Transverse colon (tissue), 4 donors: Measurements from ENCODE around the gene DAB2. TPM values are rescaled to one million over a fixed set of nuclear protein-coding genes. Genes with fewer than 3 reads are reported as not detected.

ENCODE experiments used
- DNase-seq: peaks from one replicate; pipeline ENCODE4 v3.0.0-alpha.2; 2019
- H3K27ac ChIP-seq, 4 donors: fragments of 200-600 bp; sonication (generic); 2 replicates each; pipeline ENCODE4 v1.5.1; 2016 to 2018; ENCODE audit warnings: inconsistent platforms in 4 of 4
- H3K27me3 ChIP-seq: fragments of 200-600 bp; sonication (generic); 2 replicates; pipeline ENCODE4 v1.5.1; 2017; ENCODE audit warnings: inconsistent platforms
- H3K36me3 ChIP-seq, 4 donors: fragments of 200-600 bp; sonication (generic); 2 replicates each; pipeline ENCODE4 v1.5.1; 2017 to 2019; ENCODE audit warnings: inconsistent platforms in 4 of 4
- H3K4me1 ChIP-seq, 4 donors: fragments of 200-600 bp; sonication (generic); 2 replicates each; pipeline ENCODE4 v1.5.1; 2017 to 2020; ENCODE audit warnings: inconsistent platforms in 4 of 4
- H3K4me3 ChIP-seq, 4 donors: fragments of 200-600 bp; sonication (generic); 1 replicate in 1 of 4; 2 replicates in 3 of 4; pipeline versions ENCODE4 v1.5.1 to v1.6.1; 2017 to 2019; ENCODE audit warnings: inconsistent platforms in 4 of 4
- H3K9me3 ChIP-seq, 2 donors: fragments of 200-600 bp; sonication (generic); 2 replicates each; pipeline ENCODE4 v1.5.1; 2017 to 2019; ENCODE audit warnings: inconsistent platforms in 2 of 2
- CTCF ChIP-seq, 5 experiments: fragments of 200-600 bp in 3 of 5; fragments of 450-650 bp in 2 of 5; sonication (generic) in 3 of 5; IDR thresholded peaks; 1 replicate in 2 of 5; 2 replicates in 3 of 5; pipeline ENCODE4 v1.5.1; 2016 to 2017; ENCODE audit warnings: antibody characterized with exemption in 5 of 5, inconsistent platforms in 3 of 5, mild to moderate bottlenecking in 2 of 5, moderate library complexity in 1 of 5
- EP300 ChIP-seq: sonication (generic); formaldehyde crosslinking; IDR thresholded peaks from one replicate; pipeline ENCODE4 v1.6.1; 2017; ENCODE audit warnings: antibody characterized with exemption, low read depth
- POLR2A ChIP-seq: fragments of 450-650 bp; IDR thresholded peaks from one replicate; pipeline ENCODE4 v1.6.1; 2016; ENCODE audit warnings: antibody characterized with exemption, mild to moderate bottlenecking, moderate library complexity
- POLR2AphosphoS5 ChIP-seq, 3 donors: sonication (generic); formaldehyde crosslinking; IDR thresholded peaks; one replicate each; pipeline ENCODE4 v1.6.1; 2016; ENCODE audit warnings: antibody characterized with exemption in 3 of 3
- WGBS, 2 donors: methylation state at CpG; one replicate each; pipeline ENCODE4 v1.1.5; 2018; ENCODE audit warnings: low coverage in 1 of 2; 5-methylcytosine and 5-hydroxymethylcytosine counted together
- in situ Hi-C, 4 donors: fragments of 200-750 bp; cut with MboI; loops; one replicate each; pipeline versions ENCODE4 v1.15.0 to v1.15.1; 2017; ENCODE audit warnings: low sequenced_read_pairs in 3 of 4, low pct_ligation_motif_present in 1 of 4, low pct_unique_long_range_greater_than_20kb in 1 of 4
- intact Hi-C: fragments of 100-400 bp; cut with DNase I; formaldehyde crosslinking; loops from one replicate; pipeline ENCODE4 v1.15.1; 2023; ENCODE audit warnings: low total_unique reads
- total RNA-seq, 4 donors: library from RNA; depleted of rRNA; stranded (reverse); fragments of >200 nt; gene quantifications; one replicate each; pipeline ENCODE4 v1.1.0, GENCODE V29; 2016

Gene DAB2
- total RNA-seq, 4 donors from 2014 or later = 34.4 to 143 (median 53.1) TPM

GRCh38 chr5:39413771-39414170, 11.0 kb downstream of the DAB2 start:
- no peak overlapping the region for H3K4me3 ChIP-seq
- no peak for DNase-seq
- H3K36me3 ChIP-seq = no peaks in the 10 kb centered on the region
- no peak overlapping the region for H3K27ac ChIP-seq
- H3K9me3 ChIP-seq = no peaks in the 10 kb centered on the region
- intact Hi-C loops (no loop called here), in situ Hi-C loops (no loop called here)
- TF ChIP-seq POLR2A = no peak
- H3K27me3 ChIP-seq = no peaks in the 10 kb centered on the region
- H3K4me1 ChIP-seq = peaks cover 0 to 56% (median 12%) of the 10 kb centered on the region in 4 donors

- in situ Hi-C loops (no loop called here), intact Hi-C loops (no loop called here)
- H3K27ac ChIP-seq = no peak overlapping the region
- no peaks in the 10 kb centered on the region for H3K36me3 ChIP-seq
- no peaks in the 10 kb centered on the region for H3K27me3 ChIP-seq
- 60 to 73% methylated on average over 5 of the region's 5 CpGs for WGBS, 2 donors
- no peaks in the 10 kb centered on the region for H3K9me3 ChIP-seq
- no peak for DNase-seq
- H3K4me3 ChIP-seq = no peak overlapping the region
- TF ChIP-seq CTCF (IDR thresholded peaks at IDR 0.05) (no peak), POLR2A (no peak), EP300 (no peak), POLR2AphosphoS5 (IDR thresholded peaks at IDR 0.05) (no peak)
- peaks cover 0 to 65% (median 13%) of the 10 kb centered on the region in 4 donors for H3K4me1 ChIP-seq
Observed at GRCh38 chr5:39412721-39413394, 11.9 kb downstream of the DAB2 start.

GRCh38 chr5:39411985-39412384, 12.8 kb downstream of the DAB2 start:
- peak overlapping the region in 3 of 4 donors; percentile 20 to 40 (median 37) for H3K27ac ChIP-seq
- no peaks in the 10 kb centered on the region for H3K27me3 ChIP-seq
- intact Hi-C loops = no loop called here
- H3K4me1 ChIP-seq = peaks cover 0 to 68% (median 14%) of the 10 kb centered on the region in 4 donors
- no peak for TF ChIP-seq CTCF (IDR thresholded peaks at IDR 0.05)
- TF ChIP-seq EP300 = no peak
- no peak for TF ChIP-seq POLR2AphosphoS5 (IDR thresholded peaks at IDR 0.05)
- no peak for TF ChIP-seq POLR2A
- in situ Hi-C loops = no loop called here
- WGBS, 2 donors = 69 to 92% methylated on average over 3 to 4 of the region's 4 CpGs
- H3K36me3 ChIP-seq = no peaks in the 10 kb centered on the region
- no peak overlapping the region for H3K4me3 ChIP-seq
- H3K9me3 ChIP-seq = no peaks in the 10 kb centered on the region
- DNase-seq = no peak

GRCh38 chr5:39411061-39411460, 13.7 kb downstream of the DAB2 start:
- TF ChIP-seq POLR2AphosphoS5 (IDR thresholded peaks at IDR 0.05) = peak in 1 of 3 donors; percentile 55
- TF ChIP-seq CTCF (IDR thresholded peaks at IDR 0.05) = no peak
- H3K27me3 ChIP-seq = no peaks in the 10 kb centered on the region
- intact Hi-C loops = no loop called here
- peaks cover 0 to 68% (median 14%) of the 10 kb centered on the region in 4 donors for H3K4me1 ChIP-seq
- in situ Hi-C loops = no loop called here
- WGBS, 2 donors = 0 to 3% methylated on average over 1 of the region's 1 CpG
- H3K9me3 ChIP-seq = no peaks in the 10 kb centered on the region
- H3K36me3 ChIP-seq = no peaks in the 10 kb centered on the region
- DNase-seq = no peak
- H3K27ac ChIP-seq = peak overlapping the region; percentile 20 to 52 (median 30)
- H3K4me3 ChIP-seq = no peak overlapping the region

GRCh38 chr5:39409033-39409432, 15.7 kb downstream of the DAB2 start:
- Histone ChIP-seq H3K27ac (peak overlapping the region in 1 of 4 donors; percentile 18), H3K4me3 (no peak overlapping the region), H3K36me3 (no peaks in the 10 kb centered on the region), H3K9me3 (no peaks in the 10 kb centered on the region), H3K4me1 (peaks cover 0 to 52% (median 12%) of the 10 kb centered on the region in 4 donors), H3K27me3 (no peaks in the 10 kb centered on the region)
- intact Hi-C loops = no loop called here
- 67 to 83% methylated on average over 1 of the region's 1 CpG for WGBS, 2 donors
- no peak for DNase-seq
- in situ Hi-C loops = no loop called here
- TF ChIP-seq CTCF (IDR thresholded peaks at IDR 0.05) = no peak
- TF ChIP-seq POLR2A = no peak
- TF ChIP-seq POLR2AphosphoS5 (IDR thresholded peaks at IDR 0.05) = no peak
- no peak for TF ChIP-seq EP300
